SK-N-MC (cell line): Measurements from ENCODE around the gene HTR2A.

Experiments
- DNase-seq: peaks from one replicate; pipeline ENCODE4 v3.0.0-alpha.2; 2011; ENCODE audit warnings: low read depth, low spot score
- H3K27ac ChIP-seq: fragments of 200-600 bp; sonication (generic); 2 replicates; pipeline ENCODE4 v1.5.1; 2016; ENCODE audit warnings: mixed run types
- H3K36me3 ChIP-seq: fragments of 200-600 bp; sonication (generic); 2 replicates; pipeline ENCODE4 v1.6.1; 2017; ENCODE audit warnings: antibody characterized with exemption, low read length, mixed read lengths; ENCODE audit not compliant: insufficient read depth
- H3K4me3 ChIP-seq: fragments of 200-600 bp; sonication (generic); 2 replicates; pipeline ENCODE4 v1.5.1; 2016
- H3K9ac ChIP-seq: fragments of 200-600 bp; sonication (generic); 2 replicates; pipeline ENCODE4 v1.8.0; 2017; ENCODE audit warnings: mixed run types, mixed read lengths; ENCODE audit not compliant: insufficient read length
- H3K9me3 ChIP-seq: fragments of 200-600 bp; sonication (generic); 2 replicates; pipeline ENCODE4 v1.6.1; 2017; ENCODE audit warnings: low read depth, mild to moderate bottlenecking, antibody characterized with exemption, low read length, moderate library complexity, mixed read lengths
- EZH2 ChIP-seq: fragments of 200-600 bp; sonication (generic); IDR thresholded peaks from one replicate; pipeline ENCODE4 v1.6.1; 2017; ENCODE audit warnings: antibody characterized with exemption
- FOXP2 ChIP-seq: optimal IDR thresholded peaks from 2 replicates; pipeline ENCODE3; 2011; ENCODE audit warnings: mild to moderate bottlenecking, moderate library complexity; ENCODE audit not compliant: insufficient read depth; ENCODE audit errors: extremely low read length, control extremely low read depth
- POLR2AphosphoS5 ChIP-seq: IDR thresholded peaks from 2 replicates; pipeline ENCODE4 v1.6.1; 2012; ENCODE audit warnings: mild to moderate bottlenecking, low read depth, low read length, borderline replicate concordance

The HTR2A gene

DNA sequence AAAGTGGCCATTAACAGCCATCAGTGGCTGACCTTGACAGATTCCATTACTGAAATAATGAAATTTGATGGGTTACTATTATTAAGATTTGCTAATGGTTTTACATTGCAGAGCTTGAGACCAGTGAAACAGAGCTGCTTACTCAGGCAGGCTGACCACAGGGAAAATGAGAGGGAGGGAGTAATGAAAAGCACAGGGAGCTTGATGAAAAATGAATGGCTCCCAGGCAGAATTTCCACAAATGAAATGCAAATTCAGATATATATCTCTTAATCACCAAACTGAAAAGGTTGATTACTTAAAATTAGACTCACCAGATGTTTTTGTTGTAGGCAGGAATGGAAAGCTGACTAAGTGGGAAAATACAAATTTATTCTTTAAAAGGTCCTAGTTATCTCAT lies 36.1 kb downstream of the HTR2A start:
- no peak for DNase-seq
- no peaks in the 10 kb centered on the region for H3K36me3 ChIP-seq
- TF ChIP-seq POLR2AphosphoS5 (no peak), FOXP2 (no peak), EZH2 (no peak)
- peak overlapping the region; percentile 40; the same call in 1 of the 2 replicates for H3K27ac ChIP-seq
- H3K4me3 ChIP-seq = peak overlapping the region; percentile 13; the same call in 1 of the 2 replicates
- H3K9ac ChIP-seq = no peak overlapping the region
- H3K9me3 ChIP-seq = no peaks in the 10 kb centered on the region

DNA sequence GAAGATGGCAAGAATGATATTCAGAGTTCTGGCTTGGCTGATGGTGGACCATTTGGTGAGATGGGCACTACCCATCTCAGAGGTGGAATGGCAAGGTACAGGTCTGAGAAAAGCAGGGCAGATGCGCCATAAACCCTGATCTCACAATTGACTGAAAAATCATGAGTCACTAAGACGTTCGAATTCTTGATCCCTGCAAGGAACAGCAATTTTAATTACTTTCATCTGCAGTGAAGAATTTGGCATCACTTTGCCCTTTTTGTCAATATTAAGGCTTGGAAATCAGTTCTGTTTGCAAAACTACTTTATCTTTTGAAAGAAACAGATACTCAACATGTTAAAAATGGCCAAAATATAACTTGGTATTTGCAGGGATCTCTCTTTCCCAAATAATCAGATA lies 38.1 kb downstream of the HTR2A start:
- no peak for DNase-seq
- H3K27ac ChIP-seq = no peak overlapping the region
- TF ChIP-seq FOXP2 (no peak), EZH2 (no peak), POLR2AphosphoS5 (no peak)
- no peaks in the 10 kb centered on the region for H3K9me3 ChIP-seq
- no peak overlapping the region for H3K9ac ChIP-seq
- no peak overlapping the region for H3K4me3 ChIP-seq
- no peaks in the 10 kb centered on the region for H3K36me3 ChIP-seq

DNA sequence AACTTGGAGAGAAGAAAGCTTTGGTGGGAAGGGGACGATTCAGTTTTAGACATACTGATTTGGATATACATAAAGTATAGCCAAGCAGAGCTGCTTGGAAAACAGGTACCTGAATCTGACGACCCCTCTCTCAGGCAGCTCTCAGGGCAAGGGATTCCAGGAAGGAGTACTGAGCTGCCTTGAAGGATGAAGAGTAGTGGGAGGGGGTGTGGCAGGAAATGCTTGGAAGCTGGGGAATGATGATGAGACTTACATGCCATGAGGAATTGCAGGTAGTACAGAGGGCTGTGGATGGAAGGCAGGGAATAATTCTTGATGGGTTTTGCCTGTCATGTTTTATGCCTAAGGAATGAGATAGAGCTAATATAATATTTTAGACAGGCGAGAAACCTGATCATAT lies 38.7 kb downstream of the HTR2A start:
- H3K9me3 ChIP-seq = no peaks in the 10 kb centered on the region
- no peak overlapping the region for H3K9ac ChIP-seq
- H3K36me3 ChIP-seq = no peaks in the 10 kb centered on the region
- no peak overlapping the region for H3K27ac ChIP-seq
- TF ChIP-seq POLR2AphosphoS5 (no peak), EZH2 (no peak), FOXP2 (no peak)
- DNase-seq = no peak
- no peak overlapping the region for H3K4me3 ChIP-seq

DNA sequence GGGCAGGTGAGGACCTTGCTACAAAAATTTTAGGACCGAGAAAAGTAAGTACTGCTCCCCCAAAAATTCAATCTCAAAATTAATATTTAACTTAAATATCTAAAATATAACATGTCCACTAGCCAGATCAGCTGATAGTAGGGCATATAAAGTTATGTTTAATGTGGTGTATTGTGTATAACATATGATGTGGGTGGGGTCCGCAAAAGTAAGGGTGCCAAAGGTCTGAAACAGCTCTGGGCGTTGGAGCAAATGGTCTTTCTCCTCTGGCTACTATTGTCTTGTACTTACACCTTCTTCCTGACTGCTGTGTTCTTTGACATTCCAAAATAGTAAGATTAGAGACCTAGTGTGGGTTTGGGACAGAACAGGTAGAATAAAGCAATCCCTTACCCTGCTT lies 41.2 kb downstream of the HTR2A start:
- no peak for DNase-seq
- H3K4me3 ChIP-seq = no peak overlapping the region
- H3K27ac ChIP-seq = no peak overlapping the region
- H3K9ac ChIP-seq = no peak overlapping the region
- no peak for TF ChIP-seq EZH2
- TF ChIP-seq FOXP2 = no peak
- H3K36me3 ChIP-seq = no peaks in the 10 kb centered on the region
- H3K9me3 ChIP-seq = no peaks in the 10 kb centered on the region

DNA sequence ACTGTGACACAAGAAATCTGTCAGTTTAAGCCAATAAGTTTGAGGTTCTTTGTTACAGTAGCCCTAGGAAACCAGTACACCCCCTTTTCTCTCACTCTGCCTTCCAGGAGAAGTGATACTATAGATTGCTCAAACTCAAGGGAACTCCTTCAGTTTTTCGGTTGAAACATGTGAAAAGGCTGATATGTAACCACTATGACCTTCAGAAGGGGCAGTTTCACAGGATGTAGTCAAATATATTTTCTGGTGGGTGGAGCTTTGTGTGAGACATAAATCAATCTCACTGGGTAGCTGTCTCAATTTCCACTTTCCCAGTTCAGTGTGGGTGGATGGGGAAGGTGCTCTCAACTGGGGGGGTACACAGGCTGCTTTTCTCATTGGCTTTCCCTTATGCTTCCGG lies 41.7 kb downstream of the HTR2A start:
- Histone ChIP-seq H3K27ac (no peak overlapping the region), H3K36me3 (no peaks in the 10 kb centered on the region), H3K9me3 (no peaks in the 10 kb centered on the region), H3K9ac (no peak overlapping the region), H3K4me3 (no peak overlapping the region)
- no peak for TF ChIP-seq FOXP2
- no peak for TF ChIP-seq EZH2
- no peak for TF ChIP-seq POLR2AphosphoS5
- DNase-seq = no peak

DNA sequence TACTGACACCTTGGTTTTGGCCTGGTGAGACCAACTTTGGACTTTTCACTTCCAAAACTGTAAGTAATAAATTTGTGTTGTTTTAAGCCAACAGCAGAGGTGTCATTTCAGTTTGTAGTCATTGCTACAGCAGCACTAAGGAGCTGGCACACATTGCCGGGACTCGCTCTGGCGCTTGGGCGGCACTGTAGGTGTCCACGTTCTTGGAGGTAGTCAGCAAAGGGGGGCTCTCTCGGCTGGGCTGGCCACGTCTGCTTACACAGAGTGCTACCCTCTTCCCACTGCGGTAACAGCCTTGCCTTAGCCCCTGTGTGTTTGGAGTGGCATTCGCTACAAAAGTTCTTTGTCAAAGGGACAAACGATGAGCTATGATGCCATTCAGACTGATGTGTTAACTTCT lies 44.7 kb downstream of the HTR2A start:
- TF ChIP-seq FOXP2 (no peak), EZH2 (no peak), POLR2AphosphoS5 (no peak)
- no peaks in the 10 kb centered on the region for H3K36me3 ChIP-seq
- H3K27ac ChIP-seq = no peak overlapping the region
- no peak overlapping the region for H3K9ac ChIP-seq
- no peak overlapping the region for H3K4me3 ChIP-seq
- no peak for DNase-seq
- no peaks in the 10 kb centered on the region for H3K9me3 ChIP-seq

DNA sequence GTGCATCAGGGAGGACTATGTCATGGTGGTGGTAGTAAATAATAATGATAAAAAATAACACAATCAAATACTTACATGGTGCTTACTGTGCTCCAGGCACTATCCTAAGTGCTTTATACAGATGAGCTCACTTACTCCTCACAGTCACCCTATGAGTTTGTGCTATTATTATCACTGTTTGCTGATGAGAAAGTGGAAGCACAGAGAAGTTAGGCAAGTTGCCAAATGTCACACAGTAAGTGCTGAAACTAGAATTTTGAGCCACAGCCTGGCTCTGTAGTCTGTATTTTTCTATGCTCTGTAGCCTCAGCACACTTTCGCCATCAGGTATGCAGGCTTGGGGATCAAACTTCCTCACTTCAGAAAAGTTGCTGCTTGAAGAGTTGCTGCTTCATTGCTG lies 46.6 kb downstream of the HTR2A start:
- no peak overlapping the region for H3K9ac ChIP-seq
- no peak for DNase-seq
- TF ChIP-seq POLR2AphosphoS5 (no peak), EZH2 (no peak), FOXP2 (no peak)

DNA sequence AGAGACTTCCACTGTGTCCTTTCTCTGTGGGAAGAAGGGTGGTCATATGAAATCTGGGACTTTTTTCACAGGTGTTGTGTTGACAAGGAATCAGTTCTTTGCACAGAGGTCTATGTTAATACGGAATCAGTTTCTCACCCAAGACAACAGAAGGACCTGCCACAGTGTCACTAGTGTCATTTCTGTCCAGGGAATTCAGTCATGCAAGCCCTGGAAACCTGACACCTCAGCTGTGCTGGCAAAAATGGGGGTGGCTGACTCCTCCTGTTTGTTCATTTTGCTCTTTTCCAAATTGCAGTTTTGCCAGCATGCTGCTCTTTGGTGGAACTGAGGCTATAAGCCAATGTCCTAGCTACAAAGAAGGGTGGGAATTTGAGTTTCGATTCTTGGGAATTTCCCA lies 50.1 kb downstream of the HTR2A start:
- no peaks in the 10 kb centered on the region for H3K9me3 ChIP-seq
- no peak overlapping the region for H3K4me3 ChIP-seq
- no peak overlapping the region for H3K27ac ChIP-seq
- no peaks in the 10 kb centered on the region for H3K36me3 ChIP-seq
- TF ChIP-seq POLR2AphosphoS5 = no peak
- TF ChIP-seq FOXP2 = no peak
- no peak for TF ChIP-seq EZH2
- DNase-seq = no peak
- no peak overlapping the region for H3K9ac ChIP-seq

More for the DNA sequence above, 46.6 kb downstream of the HTR2A start:
- Histone ChIP-seq H3K27ac (no peak overlapping the region), H3K9me3 (no peaks in the 10 kb centered on the region), H3K36me3 (no peaks in the 10 kb centered on the region), H3K4me3 (no peak overlapping the region)

DNA sequence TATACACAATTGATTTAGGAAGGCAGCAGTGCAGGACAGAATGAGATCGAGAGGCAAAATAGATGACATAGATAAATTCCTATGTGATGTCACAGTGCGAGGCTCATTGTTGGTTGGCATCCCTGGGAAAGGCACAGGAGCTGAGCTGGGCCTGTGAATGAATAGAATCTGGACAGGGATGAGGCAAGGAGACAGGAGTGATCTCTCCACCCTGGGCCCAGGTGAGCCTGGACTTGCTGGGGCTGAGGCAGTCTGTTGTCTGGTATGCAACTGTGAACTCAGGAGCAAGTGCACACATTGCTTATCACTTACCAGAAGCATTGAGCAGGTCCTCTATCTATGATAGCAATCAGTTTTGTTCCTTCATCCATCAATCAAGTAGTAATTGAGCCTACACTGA lies 51.7 kb downstream of the HTR2A start:
- no peak overlapping the region for H3K4me3 ChIP-seq
- H3K36me3 ChIP-seq = no peaks in the 10 kb centered on the region
- no peak overlapping the region for H3K9ac ChIP-seq
- no peaks in the 10 kb centered on the region for H3K9me3 ChIP-seq
- TF ChIP-seq FOXP2 = no peak
- TF ChIP-seq POLR2AphosphoS5 = no peak
- no peak for TF ChIP-seq EZH2
- H3K27ac ChIP-seq = no peak overlapping the region
- no peak for DNase-seq
